HG03457 (cell line): ENCODE measurements around the gene FRMD4A.

ENCODE experiments used
- ATAC-seq: cut with Tn5 transposase; IDR thresholded peaks from one replicate; pipeline ENCODE4 v1.9.1; 2021; ENCODE audit warnings: moderate number of reproducible peaks; ENCODE audit not compliant: unreplicated experiment

FRMD4A gene

GRCh38 chr10:13604357-13605040 lies 726.2 kb downstream of the FRMD4A start:
- ATAC-seq: no peak

DNA sequence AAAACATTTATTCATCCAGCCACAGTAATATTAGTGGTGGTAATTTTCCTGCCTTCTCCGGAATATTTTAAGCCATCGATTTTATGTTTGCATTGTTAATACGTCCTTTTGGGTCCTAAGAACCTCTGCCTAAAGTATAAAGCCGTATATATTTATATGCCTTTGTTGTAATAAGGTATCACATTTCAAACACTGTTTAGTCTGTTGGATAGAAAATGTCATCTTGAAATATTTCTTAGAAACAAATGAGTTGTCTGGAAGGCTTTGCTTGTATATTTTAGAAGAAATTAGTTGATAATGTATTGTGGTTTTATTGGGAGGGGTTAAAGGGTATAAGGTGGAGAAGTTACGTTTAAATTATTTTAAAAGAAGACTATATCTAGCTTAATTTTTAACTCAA lies 732.8 kb downstream of the FRMD4A start:
- no peak for ATAC-seq

DNA sequence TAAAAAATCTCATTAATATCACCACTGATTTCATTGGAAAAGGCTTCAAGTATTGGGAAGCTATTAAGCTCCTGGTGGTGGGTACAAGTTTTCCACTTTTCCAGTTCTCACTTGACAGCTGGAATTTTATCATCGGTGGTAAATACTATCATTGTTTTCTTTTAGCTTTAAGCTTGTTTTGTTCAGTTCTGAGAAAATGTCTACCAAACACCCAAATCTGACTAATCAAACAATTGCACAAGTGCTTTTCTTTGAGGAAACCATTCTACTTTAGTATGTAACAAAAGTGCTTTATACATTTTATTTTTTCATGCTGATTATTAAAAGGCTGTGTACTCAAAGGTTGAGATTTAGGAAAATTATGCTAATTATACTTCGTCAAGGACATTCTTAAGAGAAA lies 736.1 kb downstream of the FRMD4A start:
- ATAC-seq: no peak
